Fibroblast of lung (primary cell): Measurements from ENCODE around the gene BTRC. TPM values are rescaled to one million over a fixed set of nuclear protein-coding genes. Genes with fewer than 3 reads are reported as not detected.
A peak's percentile ranks its signal among the peaks of the same experiment; 100 is the strongest.

ENCODE experiments used
- DNase-seq, 2 donors: peaks; one replicate each; pipeline versions ENCODE4 v3.0.0 to v3.0.0-alpha.2; 2010; ENCODE audit warnings: low read depth in 2 of 2
- H2AFZ ChIP-seq: 2 replicates; pipeline ENCODE4 v1.5.1; 2012; ENCODE audit warnings: low read length, control low read depth, inconsistent platforms
- H3K27ac ChIP-seq: 2 replicates; pipeline ENCODE4 v1.5.1; 2011; ENCODE audit warnings: low read length, control low read depth; ENCODE audit not compliant: insufficient read depth
- H3K27me3 ChIP-seq: 2 replicates; pipeline ENCODE4 v1.5.1; 2011; ENCODE audit warnings: mild to moderate bottlenecking, low read length; ENCODE audit not compliant: control insufficient read depth, insufficient read depth
- H3K36me3 ChIP-seq: 2 replicates; pipeline ENCODE4 v1.5.1; 2011; ENCODE audit warnings: low read length; ENCODE audit not compliant: control insufficient read depth, insufficient read depth
- H3K4me1 ChIP-seq: 2 replicates; pipeline ENCODE4 v1.5.1; 2011; ENCODE audit warnings: low read length; ENCODE audit not compliant: control insufficient read depth, insufficient read depth; ENCODE audit errors: extremely low read depth
- H3K4me2 ChIP-seq: 2 replicates; pipeline ENCODE4 v1.5.1; 2011; ENCODE audit warnings: low read length, control low read depth; ENCODE audit not compliant: insufficient read depth; ENCODE audit errors: extremely low read depth
- H3K4me3 ChIP-seq, 4 experiments: fragments of 200-600 bp in 1 of 4; sonication (generic) in 1 of 4; replicated peaks in 1 of 4; 2 replicates each; pipeline ENCODE4 v1.5.1; 2011 to 2016; ENCODE audit warnings: low read length in 4 of 4, low read depth in 3 of 4, mild to moderate bottlenecking in 3 of 4, control low read depth in 2 of 4, inconsistent platforms in 1 of 4, mixed read lengths in 1 of 4; ENCODE audit not compliant: insufficient read depth in 1 of 4; ENCODE audit errors: control extremely low read depth in 1 of 4
- H3K79me2 ChIP-seq: 2 replicates; pipeline ENCODE4 v1.5.1; 2012; ENCODE audit warnings: mild to moderate bottlenecking, low read length, inconsistent platforms; ENCODE audit not compliant: control insufficient read depth, insufficient read depth
- H3K9ac ChIP-seq: 2 replicates; pipeline ENCODE4 v1.5.1; 2011; ENCODE audit warnings: mild to moderate bottlenecking, low read length, control low read depth; ENCODE audit not compliant: insufficient read depth
- H3K9me3 ChIP-seq: 2 replicates; pipeline ENCODE4 v1.5.1; 2012; ENCODE audit warnings: low read depth, low read length; ENCODE audit not compliant: control insufficient read depth, insufficient read depth
- H4K20me1 ChIP-seq: 2 replicates; pipeline ENCODE4 v1.5.1; 2011; ENCODE audit warnings: low read length; ENCODE audit not compliant: control insufficient read depth, insufficient read depth; ENCODE audit errors: extremely low read depth
- EZH2 ChIP-seq: IDR thresholded peaks from 2 replicates; pipeline ENCODE4 v1.5.1; 2012; ENCODE audit warnings: low read length, control low read depth, mild to moderate bottlenecking; ENCODE audit errors: missing control alignments
- polyA plus RNA-seq, 2 donors: library from polyadenylated mRNA; depleted of rRNA in 1 of 2; stranded (reverse) in 1 of 2; unstranded in 1 of 2; fragments of >200 nt; gene quantifications; 2 replicates each; pipeline ENCODE4 v1.2.1, GENCODE V29; 2011 to 2012; ENCODE audit warnings: missing spikeins in 1 of 2
- total RNA-seq: library from RNA; depleted of rRNA; stranded (reverse); fragments of >200 nt; gene quantifications from 2 replicates; pipeline ENCODE4 v1.2.1, GENCODE V29; 2014
- TF ChIP-seq, protein P1 (sequence below), 2 donors: IDR thresholded peaks in 1 of 2; conservative IDR thresholded peaks in 1 of 2; 1 replicate in 1 of 2; 2 replicates in 1 of 2; pipeline ENCODE4 v1.5.1; 2011 to 2012; ENCODE audit warnings: low read length in 2 of 2, control low read depth in 1 of 2, inconsistent platforms in 1 of 2, low read depth in 1 of 2, mild to moderate bottlenecking in 1 of 2

BTRC gene
- total and polyA plus RNA-seq, 2 donors (not counting 1 experiment from before 2014, with no cell fraction given), result 9.2 to 10.9 TPM

DNA sequence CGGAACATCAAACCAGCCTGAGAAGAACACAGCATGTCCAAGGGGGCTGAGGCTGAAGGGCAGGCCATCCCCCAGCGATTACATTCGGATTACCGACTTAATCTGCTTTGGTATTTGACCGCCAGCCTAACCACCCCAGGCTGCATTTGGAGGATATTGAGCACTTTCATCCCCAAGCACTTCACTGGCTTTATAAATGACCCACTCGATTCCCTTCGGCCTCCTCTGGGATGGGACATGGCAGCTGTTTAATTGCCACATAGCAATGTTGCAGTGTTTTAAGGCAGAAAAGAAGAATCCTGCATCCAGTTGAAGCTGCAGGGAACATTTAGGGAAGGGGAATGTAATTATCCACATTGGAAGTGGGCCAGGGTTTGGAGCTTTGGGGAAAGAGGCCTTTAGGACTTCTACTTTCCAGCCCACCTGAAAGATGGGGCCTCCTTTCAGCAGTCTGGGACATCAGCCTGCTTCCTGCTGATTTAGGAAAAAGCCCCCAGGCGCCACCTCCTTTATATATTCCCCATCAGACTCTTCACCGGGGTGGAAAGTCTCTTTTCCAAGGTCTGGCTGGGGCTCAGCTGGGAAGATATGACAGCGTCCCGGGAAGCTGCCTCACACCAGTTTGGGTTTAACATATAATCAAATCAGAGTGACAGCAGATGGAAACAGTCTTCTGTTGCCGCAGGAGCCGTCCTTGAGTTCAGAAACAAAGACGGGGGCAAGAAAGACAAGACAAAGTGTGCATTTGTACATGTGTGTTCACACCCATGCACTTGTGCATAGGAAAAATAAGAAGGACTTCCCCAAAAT is 243.3 kb downstream of the BTRC start:
- Histone ChIP-seq H4K20me1 (no peaks in the 10 kb centered on the region), H3K4me2 (no peak overlapping the region), H3K9ac (no peak overlapping the region), H3K79me2 (no peaks in the 10 kb centered on the region), H3K4me3 (no peak overlapping the region), H2AFZ (no peak overlapping the region), H3K27ac (no peak overlapping the region), H3K36me3 (no peaks in the 10 kb centered on the region), H3K4me1 (no peaks in the 10 kb centered on the region), H3K27me3 (no peaks in the 10 kb centered on the region), H3K9me3 (no peaks in the 10 kb centered on the region)
- TF ChIP-seq, protein P1, sequence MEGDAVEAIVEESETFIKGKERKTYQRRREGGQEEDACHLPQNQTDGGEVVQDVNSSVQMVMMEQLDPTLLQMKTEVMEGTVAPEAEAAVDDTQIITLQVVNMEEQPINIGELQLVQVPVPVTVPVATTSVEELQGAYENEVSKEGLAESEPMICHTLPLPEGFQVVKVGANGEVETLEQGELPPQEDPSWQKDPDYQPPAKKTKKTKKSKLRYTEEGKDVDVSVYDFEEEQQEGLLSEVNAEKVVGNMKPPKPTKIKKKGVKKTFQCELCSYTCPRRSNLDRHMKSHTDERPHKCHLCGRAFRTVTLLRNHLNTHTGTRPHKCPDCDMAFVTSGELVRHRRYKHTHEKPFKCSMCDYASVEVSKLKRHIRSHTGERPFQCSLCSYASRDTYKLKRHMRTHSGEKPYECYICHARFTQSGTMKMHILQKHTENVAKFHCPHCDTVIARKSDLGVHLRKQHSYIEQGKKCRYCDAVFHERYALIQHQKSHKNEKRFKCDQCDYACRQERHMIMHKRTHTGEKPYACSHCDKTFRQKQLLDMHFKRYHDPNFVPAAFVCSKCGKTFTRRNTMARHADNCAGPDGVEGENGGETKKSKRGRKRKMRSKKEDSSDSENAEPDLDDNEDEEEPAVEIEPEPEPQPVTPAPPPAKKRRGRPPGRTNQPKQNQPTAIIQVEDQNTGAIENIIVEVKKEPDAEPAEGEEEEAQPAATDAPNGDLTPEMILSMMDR (conservative IDR thresholded peaks at IDR 0.05 in 1 of 2, IDR thresholded peaks at IDR 0.05 in 1 of 2; ENCODE audit: low read depth in 1 of 2, low read length in 2 of 2), result no peak
- TF ChIP-seq EZH2, result no peak
- no peak for DNase-seq

DNA sequence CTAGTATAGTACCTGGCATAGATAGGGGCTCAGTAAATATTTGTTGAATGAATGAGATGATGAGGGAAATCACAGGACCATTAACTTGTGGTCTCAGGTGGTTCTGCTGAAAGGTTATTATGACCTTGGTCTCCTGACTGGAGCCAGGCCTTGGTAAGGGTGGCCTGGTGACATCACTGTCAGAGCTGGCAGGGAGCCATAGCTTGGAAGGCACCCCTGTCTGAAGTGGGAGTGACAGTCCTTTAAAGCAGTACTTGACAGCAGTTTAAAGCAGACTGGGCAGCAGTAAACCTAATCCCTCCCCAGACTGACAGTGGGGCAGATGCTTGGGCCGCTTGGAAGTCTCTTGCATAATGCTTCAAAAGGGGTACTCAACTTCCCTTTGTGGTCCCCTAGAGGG is 247.6 kb downstream of the BTRC start:
- H3K9ac ChIP-seq, result no peak overlapping the region
- no peaks in the 10 kb centered on the region for H3K79me2 ChIP-seq
- no peaks in the 10 kb centered on the region for H3K4me1 ChIP-seq
- no peak overlapping the region for H2AFZ ChIP-seq
- H3K27me3 ChIP-seq, result no peaks in the 10 kb centered on the region
- no peak for DNase-seq
- H3K36me3 ChIP-seq, result peaks cover 3% of the 10 kb centered on the region
- H4K20me1 ChIP-seq, result no peaks in the 10 kb centered on the region
- H3K27ac ChIP-seq, result no peak overlapping the region
- no peak for TF ChIP-seq EZH2
- TF ChIP-seq, protein P1 (conservative IDR thresholded peaks at IDR 0.05 in 1 of 2, IDR thresholded peaks at IDR 0.05 in 1 of 2; ENCODE audit: low read depth in 1 of 2, low read length in 2 of 2), result no peak
- no peak overlapping the region for H3K4me2 ChIP-seq
- no peak overlapping the region for H3K4me3 ChIP-seq
- no peaks in the 10 kb centered on the region for H3K9me3 ChIP-seq

DNA sequence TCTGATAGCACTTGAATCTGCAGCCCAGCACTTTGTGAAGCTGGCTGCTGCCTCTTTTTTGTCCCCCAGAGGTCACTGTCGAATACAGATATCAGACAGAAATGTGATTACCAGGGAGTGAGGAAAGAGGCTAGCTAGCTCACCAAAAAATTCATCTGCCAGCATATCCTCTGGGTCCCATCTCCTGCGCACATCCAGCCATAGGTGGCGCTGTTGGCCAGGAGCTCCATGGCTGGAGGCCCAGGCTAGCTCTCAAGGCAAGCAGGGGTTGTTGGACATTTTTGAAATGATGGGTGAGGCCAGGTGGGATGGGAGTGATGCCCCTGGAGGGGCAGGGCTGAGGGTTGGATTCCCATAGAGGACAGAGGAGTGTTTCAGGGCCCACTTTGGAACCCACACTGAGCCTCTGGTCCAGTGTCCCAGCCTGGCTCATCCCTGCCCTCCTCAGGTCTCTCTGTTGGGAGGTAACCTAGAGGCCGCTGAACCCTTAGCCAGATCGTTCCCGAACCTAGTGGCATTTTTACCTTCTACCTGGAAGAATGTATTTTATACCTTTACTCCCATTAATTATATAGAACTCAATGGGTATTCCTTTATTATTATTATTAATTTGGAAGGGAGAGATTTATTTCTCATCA is 248.9 kb downstream of the BTRC start:
- H3K27ac ChIP-seq, result no peak overlapping the region
- peak; percentile 44 to 71 for DNase-seq
- no peak overlapping the region for H3K4me3 ChIP-seq
- peaks cover 3% of the 10 kb centered on the region for H3K36me3 ChIP-seq
- TF ChIP-seq, protein P1 (conservative IDR thresholded peaks at IDR 0.05 in 1 of 2, IDR thresholded peaks at IDR 0.05 in 1 of 2; ENCODE audit: low read depth in 1 of 2, low read length in 2 of 2), result peak; percentile 93 to 95
- no peak for TF ChIP-seq EZH2
- no peak overlapping the region for H2AFZ ChIP-seq
- no peak overlapping the region for H3K4me2 ChIP-seq
- H3K79me2 ChIP-seq, result no peaks in the 10 kb centered on the region
- H3K9ac ChIP-seq, result no peak overlapping the region
- no peaks in the 10 kb centered on the region for H3K9me3 ChIP-seq
- no peaks in the 10 kb centered on the region for H4K20me1 ChIP-seq
- H3K27me3 ChIP-seq, result no peaks in the 10 kb centered on the region
- no peaks in the 10 kb centered on the region for H3K4me1 ChIP-seq
